Measurements from ENCODE around the gene ZNF493.

ZNF493 gene

GRCh38 chr19:21396893-21397572 lies at the start of gene ZNF493:
Gene ZNF493 (plus strand): TSS chr19:21397133. CDS start chr19:21397238, 105 bp downstream.
- peak; percentile 73 for DNase-seq

- no peak for DNase-seq
Observed at GRCh38 chr19:21352830-21353229, 44.1 kb upstream of the ZNF493 start.

DNA sequence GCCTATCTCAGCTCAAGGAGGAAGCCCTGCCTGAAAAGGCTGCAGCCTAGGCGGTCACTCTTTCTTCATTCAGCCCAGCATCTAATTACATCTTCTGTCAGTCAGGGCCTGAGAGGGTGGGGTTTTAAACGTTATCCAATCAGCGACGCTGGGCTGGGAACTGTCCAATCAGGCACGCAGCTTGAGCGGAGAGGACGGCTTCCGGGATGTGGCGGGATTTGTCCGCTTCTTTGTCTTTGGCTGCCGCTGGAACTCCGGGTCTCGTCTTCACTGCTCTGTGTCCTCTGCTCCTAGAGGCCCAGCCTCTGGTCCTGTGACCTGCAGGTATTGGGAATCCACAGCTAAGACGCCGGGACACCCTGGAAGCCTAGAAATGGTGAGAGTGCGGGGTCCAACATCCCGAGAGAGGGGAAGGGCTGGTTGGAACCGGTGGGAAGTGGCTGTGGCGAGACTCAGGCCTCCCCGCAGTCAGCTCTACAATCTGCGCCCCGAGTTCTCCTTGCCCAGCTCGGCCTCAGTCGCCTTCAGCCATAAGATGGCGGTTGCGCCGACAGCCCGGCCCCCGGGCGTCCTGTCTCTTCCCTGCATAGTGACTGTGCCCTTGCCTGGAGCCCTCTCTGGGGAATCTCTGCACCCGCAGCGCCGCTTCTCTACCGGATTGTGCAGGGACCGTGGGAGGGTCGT lies 38.0 kb upstream of the ZNF493 start, which contains the start of gene ZNF738:
Gene ZNF738 (plus strand): TSS at position 233 of the 684 bp plus-strand sequence. CDS start 141 bp downstream, at position 374.
- DNase-seq: peak; percentile 81

DNA sequence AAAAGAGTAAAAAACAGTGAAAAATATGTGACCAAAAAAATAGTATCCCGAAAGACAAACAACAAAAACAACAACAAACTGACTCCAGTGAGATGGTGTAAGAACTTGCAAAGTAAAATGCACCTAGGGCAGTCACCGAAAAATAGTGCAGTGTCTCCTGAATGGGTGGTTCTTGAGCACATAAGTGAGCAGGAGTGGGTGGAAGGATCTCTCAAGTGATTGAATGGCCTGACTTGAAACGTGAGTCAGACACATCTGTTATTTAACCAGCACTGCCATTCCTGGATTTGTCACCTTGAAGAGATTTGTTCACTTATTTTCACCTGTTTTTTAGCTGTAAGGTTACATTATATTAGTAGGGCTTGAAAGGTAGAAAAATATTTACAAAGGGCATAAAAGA lies 34.6 kb upstream of the ZNF493 start:
- no peak for DNase-seq

- no peak for DNase-seq
Observed at GRCh38 chr19:21383980-21384582, 12.9 kb upstream of the ZNF493 start.

DNA sequence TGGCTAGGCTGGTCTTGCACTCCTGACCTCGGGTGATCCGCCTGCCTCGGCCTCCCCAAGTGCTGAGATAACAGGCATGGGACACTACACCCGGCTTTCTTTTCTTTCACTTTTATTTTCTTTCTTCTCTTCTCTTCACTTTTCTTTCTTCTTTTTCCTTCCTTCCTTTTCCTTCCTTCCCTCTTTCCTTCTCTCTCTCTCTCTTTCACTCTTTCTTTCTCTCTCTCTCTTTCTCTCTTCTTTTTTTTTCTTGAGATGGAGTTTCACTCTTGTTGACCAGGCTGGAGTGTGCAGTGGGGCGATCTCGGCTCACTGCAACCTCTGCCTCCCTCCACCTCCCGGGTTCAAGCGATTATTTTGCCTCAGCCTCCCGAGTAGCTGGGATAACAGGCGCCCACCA lies 812 bp upstream of the ZNF493 start:
- no peak for DNase-seq

- DNase-seq: no peak
Observed at GRCh38 chr19:21398851-21399250, 1.9 kb downstream of the ZNF493 start.

DNA sequence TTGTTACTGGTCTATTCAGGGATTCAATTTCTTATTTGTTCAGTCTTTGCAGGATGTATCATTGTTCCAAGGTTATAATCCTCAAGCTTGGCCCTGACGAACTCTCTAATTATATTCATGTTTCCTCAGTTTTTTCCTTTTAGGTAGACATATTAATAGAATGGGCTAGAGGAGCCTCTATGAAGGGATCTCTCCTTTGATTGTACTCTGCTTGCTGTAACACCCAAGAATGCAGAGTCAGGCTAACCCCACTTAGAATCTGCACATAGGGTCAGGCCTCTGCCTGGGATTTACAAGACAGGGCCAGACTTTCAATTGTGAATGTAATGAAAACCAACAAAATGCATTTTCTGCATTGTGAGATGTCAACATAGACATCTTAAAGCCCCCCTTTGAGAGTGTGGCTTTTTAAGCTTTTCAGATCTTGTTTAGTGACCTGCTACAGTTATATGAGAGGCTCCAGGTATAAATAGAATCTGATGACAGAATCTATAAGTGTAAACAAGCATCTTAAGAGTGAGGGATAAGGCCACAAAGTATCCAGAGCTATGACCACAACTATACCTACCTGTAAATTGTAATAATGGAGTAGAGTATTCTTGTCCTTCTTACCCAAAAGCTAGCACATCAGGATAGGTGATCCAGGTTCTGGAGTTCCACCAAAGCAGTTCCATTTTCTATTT lies 5.5 kb downstream of the ZNF493 start:
- no peak for DNase-seq

- no peak for DNase-seq
Observed at GRCh38 chr19:21410166-21410565, 13.2 kb downstream of the ZNF493 start.

- DNase-seq: no peak
Observed at GRCh38 chr19:21422244-21422643, 25.3 kb downstream of the ZNF493 start.

DNA sequence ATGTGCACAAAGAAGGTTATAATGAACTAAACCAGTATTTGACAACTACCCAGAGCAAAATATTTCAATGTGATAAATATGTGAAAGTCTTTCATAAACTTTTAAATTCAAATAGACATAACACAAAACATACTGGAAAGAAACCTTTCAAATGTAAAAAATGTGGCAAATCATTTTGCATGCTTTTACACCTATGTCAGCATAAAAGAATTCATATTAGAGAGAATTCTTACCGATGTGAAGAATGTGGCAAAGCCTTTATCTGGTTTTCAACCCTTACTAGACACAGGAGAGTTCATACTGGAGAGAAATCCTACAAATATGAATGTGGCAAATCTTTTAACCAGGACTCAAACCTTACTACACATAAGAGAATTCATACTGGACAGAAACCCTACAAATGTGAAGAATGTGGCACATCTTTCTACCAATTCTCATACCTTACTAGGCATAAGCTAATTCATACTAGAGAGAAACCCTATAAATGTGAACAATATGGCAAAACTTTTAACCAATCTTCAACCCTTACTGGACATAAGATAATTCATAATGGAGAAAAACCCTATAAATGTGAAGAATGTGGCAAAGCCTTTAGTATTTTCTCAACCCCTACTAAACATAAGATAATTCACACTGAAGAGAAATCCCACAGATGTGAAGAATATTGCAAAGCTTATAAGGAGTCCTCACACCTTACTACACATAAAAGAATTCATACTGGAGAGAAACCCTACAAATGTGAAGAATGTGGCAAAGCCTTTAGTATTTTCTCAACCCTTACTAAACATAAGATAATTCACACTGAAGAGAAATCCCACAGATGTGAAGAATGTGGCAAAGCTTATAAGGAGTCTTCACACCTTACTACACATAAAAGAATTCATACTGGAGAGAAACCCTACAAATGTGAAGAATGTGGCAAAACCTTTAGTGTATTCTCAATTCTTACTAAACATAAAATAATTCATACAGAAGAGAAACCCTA lies 26.4 kb downstream of the ZNF493 start:
- DNase-seq: no peak

- DNase-seq: no peak
Observed at GRCh38 chr19:21430675-21431074, 33.7 kb downstream of the ZNF493 start.

DNA sequence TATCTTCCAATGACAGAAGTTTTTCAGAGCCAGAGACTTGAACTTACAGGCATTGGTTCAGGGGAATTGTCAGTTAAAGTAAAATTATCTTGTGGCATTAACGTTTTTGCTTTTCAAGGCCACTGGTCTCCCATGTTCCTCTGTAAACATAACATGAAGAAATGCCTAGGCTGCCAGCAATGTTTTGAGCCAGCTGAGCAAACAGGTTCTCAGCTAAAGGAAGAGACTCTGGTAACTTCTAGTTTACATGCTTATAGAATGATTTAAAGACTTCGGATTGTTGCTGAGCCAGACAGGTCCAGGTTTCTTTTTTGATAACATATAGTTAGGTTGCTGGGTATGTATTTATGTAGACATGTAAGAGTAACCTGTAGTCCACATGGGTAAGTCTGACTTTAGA lies 35.7 kb downstream of the ZNF493 start:
- no peak for DNase-seq

DNA sequence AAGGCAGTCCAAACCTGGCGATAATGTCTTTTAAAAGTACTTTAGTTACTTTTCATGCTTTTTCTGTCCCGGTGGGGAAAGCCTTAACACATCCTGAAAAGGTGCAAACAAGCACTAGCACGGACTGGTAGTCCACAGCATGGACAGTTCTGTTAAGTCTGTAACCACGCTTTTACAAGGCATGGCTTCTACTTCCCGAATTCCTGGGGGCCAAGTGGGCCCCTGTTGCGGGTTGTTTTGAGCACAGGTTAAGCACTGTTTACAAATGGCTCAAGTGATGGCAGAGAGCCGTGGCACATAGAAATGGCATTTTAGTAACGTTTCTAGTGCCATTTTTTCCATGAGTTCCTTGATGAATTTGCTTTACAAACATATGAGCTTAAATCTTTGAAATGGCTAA lies 37.6 kb downstream of the ZNF493 start:
- no peak for DNase-seq

GRCh38 chr19:21434967-21435544 lies 38.1 kb downstream of the ZNF493 start:
- no peak for DNase-seq

DNA sequence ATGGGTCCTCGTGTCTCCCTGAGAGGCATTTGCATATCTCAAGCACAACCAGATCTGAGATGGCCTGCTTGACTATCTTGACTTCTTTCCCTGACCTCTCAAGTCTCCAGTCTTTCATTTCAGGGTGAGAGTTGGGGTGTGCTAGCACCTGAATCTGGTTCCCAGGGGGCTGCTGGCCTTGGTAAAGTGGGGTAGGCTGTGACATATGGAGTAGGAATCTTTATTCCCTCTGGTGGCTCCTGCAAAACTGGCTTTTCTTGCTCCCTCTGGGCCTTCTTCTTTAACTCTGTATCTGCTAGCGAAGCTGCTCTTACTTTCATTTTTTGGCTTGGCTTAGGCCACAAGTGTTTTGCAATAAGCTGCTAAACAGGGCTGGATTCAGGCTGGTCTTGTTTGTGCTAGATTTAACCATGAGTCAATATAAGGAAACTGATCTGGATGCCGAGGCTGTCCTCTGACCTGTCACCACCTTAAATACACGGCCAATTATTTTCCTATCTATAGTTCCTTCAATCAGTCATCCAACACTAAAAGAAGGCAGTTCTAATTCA lies 42.3 kb downstream of the ZNF493 start:
- DNase-seq: no peak

DNA sequence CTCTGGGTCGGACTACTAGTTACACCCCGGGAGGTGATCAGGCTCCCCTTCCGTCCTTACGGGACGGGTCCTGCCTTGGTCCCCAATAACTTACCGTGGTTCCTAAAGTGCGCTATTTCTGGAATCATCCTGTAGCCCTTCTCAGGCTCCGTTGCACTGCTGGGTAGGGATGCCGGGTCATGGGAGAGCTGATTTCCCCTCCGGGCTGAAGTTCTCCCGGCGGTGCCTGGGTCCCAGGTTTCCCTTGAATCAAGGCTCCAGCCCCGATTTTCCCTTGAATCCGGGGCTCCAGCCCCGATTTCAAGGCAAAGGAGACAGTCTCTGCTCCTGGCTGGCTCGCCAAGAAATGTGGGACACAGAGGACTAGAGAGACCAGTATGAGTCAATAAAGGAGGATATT lies 43.4 kb downstream of the ZNF493 start:
- DNase-seq: no peak

- no peak for DNase-seq
Observed at GRCh38 chr19:21451187-21451586, 54.3 kb downstream of the ZNF493 start.

DNA sequence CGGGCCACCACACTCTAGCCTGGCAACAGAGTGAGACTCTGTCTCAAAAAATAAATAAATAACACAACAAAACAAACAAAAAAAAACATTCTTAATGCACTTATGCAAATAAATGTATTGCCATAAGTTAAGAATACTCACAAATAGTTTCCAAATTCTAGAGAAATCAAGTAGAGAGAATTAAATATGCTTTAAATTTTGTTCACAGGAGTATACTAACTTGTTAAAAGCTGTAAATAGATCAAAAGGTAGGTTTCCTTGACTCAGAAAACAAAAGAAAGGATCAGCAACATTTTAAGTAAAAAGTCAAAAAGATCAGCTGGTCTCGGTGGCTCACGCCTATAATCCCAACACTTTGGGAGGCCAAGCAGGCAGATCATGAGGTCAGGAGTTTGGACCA lies 58.0 kb downstream of the ZNF493 start:
- DNase-seq: no peak

DNA sequence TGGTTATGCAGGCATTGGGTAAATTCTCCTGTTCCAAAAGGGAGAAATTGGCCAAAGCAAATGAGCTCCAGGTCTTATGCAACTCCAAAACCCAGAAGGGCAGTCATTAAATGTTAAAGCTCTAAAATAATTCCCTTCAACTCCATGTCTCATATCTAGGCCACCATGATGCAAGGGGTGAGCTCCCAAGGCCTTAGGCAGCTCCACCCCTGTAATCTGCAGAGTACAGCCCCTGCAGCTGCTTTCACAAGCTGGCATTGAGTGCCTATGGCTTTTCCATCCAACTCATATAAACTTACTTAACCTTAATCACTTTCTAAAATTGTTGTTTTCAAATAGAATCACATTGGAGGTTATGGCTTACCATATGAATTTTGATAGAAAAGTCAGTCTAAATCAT lies 63.8 kb downstream of the ZNF493 start:
- no peak for DNase-seq

DNA sequence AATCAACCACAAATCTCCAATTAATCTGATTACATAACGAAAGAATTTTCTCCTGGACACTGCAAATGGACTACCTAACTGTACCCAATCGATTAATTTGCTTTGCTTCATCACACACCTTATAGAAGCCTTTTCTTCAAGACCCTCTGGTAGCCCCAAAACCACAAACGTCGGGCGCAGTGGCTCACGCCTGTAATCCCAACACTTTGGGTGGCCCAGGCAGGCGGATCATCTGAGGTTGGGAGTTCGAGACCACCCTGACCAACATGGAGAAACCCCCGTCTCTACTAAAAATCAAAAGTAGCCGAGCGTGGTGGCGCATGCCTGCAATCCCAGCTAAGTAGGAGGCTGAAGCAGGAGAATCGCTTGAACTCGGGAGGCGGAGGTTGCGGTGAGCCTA lies 65.6 kb downstream of the ZNF493 start:
- DNase-seq: no peak
